Stimulated activated CD8-positive, alpha-beta memory T cell treated with anti-CD3 and anti-CD28 coated beads, Interleukin-4, amount 100 ng/mL, for 1 hour (primary cell): ENCODE measurements around the gene SLAMF6.
A peak's percentile ranks its signal among the peaks of the same experiment; 100 is the strongest.
"Not testable (repeated sequence)": the region's sequence is repeated elsewhere in the genome, so short reads cannot be mapped to it uniquely, and the experiment has no call there.

Source experiments
- DNase-seq, 2 donors: peaks; one replicate each; pipeline ENCODE4 v3.0.0-alpha.2; 2020; ENCODE audit warnings: low read depth in 2 of 2, low spot score in 1 of 2

Gene SLAMF6

GRCh38 chr1:160542303-160542945, 19.4 kb upstream of the SLAMF6 start:
- no peak for DNase-seq

DNA sequence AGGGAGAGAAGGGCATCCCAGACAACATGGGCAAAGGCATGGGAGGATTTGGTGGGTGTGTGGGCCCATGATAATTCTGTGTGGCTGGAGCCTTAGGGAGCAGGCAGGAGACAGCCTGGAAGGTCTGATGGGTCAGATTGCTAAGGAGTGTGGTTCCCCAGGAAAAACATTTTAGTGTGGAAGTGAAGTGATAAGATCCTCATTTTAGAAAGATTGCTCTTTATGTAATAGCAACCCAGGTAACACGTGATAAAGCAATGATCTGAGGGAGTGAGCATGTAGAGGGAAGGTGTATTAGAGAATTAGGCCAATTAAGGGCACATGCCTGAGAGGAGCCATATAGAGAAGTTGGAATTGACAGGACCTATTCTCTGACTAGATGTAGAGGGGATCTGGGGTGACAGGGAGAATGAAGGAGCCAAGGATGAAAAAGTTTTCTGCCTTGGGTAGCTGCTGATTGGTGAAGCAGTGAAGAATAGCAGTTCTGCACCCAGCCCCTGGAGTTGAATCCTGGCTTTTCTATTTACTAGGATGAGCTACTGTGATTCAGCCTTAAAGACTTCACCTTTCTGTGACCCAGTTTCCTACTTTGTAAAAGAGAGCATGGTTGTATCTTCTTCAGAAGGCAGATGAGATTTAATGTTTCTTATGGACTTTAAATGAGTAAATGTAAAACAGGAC, 18.7 kb upstream of the SLAMF6 start:
- no peak for DNase-seq

DNA sequence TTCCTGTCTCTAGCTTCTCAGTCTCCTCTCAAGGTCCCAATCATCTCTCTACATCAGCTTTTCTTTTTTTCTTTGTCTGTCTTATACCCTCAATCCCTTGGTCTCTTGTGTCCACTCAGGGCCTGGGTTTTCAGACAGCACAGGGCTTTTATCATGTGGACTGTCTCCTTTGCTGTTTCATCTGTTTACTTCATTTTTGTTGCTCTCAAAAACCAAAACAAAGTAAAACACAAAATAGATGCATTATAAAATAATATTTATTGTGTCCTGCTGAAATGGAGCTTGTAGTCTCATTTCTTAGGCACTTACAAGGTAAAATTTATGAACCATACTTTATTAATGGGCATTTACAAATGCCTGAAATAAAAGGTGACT, 17.8 kb upstream of the SLAMF6 start:
- no peak for DNase-seq

GRCh38 chr1:160539990-160540858, 17.2 kb upstream of the SLAMF6 start:
- DNase-seq: peak in 1 of 2 donors; percentile 35

DNA sequence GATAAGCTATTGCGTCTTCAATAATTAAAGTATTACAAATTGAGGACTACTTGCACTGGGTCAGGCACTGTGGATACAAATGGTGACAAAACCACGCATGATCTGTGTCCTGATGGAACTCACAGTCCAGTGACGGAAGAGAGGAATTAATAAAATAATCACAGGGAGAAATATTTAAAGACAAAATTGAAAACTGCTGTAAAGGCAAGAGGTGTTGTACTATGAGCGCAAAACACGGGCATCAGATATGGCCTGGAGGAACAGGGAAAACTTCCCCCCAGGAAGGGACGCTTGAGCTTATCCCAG, 16.6 kb upstream of the SLAMF6 start:
- no peak for DNase-seq

GRCh38 chr1:160538985-160539651, 16.1 kb upstream of the SLAMF6 start:
- DNase-seq: no peak

DNA sequence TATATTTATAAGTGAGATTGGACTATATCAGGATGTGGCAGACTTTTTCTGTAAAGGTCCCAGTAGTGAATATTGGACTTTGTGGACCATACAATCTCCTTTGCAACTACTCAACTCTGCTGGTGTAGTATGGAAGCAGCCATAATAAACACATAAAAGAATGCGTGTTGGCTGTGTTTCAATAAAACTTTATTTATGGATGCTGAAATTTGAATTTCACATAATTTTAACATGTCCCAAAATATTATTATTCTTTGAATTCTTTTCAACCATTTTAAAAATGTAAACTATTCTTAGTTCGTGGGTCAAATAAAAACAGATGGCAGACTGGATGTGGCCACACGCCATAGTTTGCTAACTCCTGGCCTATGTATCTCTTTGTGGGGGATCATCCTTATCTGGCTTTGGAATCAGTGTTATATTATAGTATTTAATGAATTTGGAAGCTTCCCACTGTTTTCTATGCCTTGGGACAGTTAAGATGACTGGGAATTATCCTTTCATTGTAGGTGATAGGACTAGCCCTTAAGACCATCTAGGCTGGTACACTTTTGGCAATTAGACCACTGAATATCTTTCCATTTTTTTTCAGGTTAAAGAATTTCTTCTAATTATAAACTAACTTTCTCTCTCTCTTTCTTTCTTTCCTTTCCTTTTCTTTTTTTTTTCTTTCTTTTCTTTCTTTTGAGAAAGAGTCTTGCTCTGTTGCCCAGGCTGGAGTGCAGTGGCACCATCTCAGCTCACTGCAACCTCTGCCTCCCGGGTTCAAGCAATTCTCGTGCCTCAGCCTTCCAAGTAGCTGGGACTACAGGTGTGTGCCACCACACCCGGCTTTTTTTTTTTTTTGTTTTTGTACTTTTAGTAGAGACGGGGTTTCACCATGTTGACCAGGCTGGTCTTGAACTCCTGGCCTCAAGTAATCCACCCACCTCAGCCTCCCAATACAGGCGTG, 14.9 kb upstream of the SLAMF6 start:
- DNase-seq: no peak

DNA sequence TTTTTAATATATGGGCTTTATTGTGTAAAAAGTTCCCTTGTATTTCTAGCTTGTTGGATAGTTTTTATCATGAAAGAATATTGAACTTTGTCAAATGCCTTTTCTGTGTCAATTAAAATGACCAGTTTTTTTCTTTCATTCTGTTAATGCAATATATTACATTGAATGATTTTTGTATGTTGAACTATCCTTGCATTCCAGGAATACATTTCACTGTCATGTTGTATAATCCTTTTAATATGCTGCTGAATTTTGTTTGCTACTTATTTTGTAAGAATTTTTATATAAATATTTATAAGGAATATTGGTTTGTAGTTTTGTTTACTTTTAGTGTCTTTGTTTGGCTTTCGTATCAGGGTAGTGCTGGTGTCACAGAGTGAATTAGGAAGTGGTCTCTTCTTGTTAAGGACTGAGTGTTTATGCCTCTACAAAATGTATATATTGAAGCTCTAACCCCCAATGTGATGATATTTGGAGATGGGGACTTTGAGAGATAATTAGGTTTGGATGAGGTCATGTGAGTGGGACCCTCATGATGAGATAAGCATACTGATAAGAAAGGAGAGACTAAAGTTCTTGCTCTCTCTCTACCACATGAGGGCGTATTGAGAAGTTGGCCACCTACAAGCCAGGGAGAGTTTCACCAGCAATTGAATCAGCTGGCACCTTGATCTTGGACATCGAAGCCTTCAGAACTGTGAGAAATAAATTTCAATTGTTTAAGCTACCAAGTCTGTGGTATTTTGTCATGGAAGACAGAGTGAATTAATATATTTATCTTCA, 12.0 kb upstream of the SLAMF6 start:
- no peak for DNase-seq

DNA sequence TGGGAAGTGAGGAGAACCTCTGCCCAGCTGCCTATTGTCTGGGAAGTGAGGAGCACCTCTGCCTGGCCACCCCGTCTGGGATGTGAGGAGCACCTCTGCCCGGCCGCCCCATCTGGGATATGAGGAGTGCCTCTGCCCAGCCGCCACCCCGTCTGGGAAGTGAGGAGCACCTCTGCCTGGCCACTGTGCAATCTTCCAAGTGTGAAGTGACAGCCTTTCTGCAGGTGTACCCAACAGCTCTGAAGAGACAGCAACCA, 9.4 kb upstream of the SLAMF6 start:
- DNase-seq: not testable (repeated sequence)

DNA sequence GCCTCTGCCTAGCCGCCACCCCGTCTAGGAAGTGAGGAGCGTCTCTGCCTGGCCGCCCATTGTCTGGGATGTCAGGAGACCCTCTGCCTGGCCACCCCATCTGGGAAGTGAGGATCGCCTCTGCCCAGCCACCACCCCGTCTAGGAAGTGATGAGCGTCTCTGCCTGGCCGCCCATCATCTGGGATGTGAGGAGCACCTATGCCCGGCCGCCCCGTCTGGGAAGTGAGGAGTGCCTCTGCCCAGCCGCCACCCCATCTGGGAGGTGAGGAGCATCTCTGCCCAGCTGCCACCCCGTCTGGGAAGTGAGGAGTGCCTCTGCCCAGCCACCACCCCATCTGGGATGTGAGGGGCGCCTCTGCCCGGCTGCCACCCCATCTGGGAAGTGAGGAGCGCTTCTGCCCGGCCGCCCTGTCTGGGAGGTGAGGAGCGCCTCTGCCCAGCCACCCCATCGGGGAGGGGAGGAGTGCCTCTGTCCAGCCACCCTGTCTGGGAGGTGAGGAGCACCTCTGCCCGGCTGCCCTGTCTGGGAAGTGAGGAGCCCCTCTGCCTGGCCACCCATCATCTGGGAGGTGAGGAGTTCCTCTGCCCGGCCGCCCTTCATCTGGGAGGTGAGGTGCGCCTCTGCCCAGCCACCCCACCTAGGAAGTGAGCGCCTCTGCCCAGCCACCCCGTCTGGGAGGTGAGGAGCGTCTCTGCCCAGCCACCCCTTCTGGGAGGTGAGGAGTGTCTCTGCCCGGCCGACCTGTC, 8.9 kb upstream of the SLAMF6 start:
- not testable (repeated sequence) for DNase-seq

DNA sequence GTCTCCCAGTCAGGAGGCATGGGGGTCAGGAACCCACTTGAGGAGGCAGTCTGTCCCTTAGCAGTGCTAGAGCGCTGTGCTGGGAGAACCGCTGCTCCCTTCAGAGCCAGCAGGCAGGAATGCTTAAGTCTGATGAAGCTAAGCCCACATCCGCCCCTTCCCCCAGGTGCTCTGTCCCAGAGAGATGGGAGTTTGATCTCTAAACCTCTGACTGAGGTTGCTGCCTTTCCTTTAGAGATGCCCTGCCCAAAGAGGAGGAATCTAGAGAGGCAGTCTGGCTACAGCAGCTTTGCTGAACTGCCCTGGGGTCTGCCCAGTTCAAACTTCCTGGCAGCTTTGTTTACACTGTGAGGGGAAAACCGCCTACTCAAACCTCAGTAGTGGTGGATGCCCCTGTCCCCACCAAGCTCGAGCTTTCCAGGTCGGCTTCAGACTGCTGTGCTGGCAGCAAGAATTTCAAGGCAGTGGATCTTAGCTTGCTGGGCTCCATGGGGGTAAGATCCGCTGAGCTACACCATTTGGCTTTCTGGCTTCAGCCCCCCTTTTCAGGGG, 6.4 kb upstream of the SLAMF6 start:
- DNase-seq: not testable (repeated sequence)

DNA sequence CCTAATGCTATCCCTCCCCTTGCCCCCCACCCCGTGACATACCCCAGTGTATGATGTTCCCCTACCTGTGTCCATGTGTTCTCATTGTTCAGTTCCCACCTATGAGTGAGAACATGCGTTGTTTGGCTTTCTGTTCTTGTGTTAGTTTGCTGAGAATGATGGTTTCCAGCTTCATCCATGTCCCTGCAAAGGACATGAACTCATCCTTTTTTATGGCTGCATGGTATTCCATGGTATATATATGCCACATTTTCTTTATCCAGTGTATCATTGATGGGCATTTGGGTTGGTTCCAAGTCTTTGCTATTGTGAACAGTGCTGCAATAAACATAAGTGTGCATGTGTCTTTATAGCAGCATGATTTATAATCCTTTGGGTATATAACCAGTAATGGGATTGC, 734 bp upstream of the SLAMF6 start:
- DNase-seq: not testable (repeated sequence)

- no peak for DNase-seq
These were observed 919 bp downstream of the SLAMF6 start for GRCh38 chr1:160522136-160522535.

DNA sequence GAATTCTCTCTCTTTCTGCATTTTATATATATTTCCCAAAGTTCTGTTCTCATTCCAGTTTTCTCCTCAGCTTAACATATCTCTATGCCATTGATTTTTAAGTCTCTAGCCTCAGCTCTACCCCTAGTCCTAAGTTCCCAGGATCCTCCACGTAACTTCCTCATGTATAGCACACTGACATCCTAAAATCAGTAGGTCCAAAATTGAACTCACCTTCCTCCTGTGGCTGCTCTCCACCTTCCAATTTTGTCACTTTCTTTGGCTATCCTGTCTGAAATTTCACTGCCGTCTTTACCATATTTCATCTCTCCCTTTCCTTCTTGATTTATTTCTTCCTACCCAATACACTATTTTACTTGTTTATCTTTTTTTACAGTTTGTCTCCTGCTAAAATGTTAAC, 1.5 kb downstream of the SLAMF6 start:
- no peak for DNase-seq

DNA sequence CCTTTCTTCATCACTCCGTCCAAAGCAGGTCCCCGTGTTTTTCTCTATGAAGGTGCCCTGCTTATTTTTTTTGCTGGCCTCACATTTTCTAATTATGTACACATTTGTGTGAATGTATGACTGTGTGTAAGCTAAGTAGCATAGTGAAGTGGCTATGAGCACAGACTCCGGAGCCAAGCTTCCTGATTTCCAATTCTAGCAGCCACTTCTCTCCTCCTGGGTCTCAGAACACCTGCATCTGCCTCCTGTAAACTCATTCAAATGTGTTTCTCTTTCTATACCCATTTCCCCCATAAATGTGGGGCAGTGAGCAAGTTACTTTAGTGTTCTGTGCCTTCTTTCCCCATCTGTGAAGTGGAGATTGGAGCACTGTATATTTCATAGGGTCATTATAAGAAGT, 2.1 kb downstream of the SLAMF6 start:
- DNase-seq: no peak

DNA sequence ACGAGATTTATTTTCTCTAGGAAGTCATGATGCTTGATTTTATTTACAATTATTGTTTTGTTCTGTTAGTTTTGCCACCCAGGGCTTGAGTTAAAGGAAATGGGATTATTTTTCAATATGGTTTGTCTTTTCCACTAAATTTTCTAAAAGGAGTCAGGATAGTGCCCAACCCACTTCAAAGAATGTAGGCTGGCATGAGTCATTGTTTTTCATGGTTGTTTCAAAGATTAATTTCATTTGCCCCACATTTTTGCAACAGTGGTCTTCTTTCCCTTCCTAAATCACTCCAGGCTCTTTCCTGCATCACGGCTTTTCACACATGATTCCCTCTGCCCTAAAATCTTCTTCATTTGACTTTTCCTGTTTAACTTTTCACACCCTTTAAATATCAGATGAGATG, 2.5 kb downstream of the SLAMF6 start:
- DNase-seq: no peak

DNA sequence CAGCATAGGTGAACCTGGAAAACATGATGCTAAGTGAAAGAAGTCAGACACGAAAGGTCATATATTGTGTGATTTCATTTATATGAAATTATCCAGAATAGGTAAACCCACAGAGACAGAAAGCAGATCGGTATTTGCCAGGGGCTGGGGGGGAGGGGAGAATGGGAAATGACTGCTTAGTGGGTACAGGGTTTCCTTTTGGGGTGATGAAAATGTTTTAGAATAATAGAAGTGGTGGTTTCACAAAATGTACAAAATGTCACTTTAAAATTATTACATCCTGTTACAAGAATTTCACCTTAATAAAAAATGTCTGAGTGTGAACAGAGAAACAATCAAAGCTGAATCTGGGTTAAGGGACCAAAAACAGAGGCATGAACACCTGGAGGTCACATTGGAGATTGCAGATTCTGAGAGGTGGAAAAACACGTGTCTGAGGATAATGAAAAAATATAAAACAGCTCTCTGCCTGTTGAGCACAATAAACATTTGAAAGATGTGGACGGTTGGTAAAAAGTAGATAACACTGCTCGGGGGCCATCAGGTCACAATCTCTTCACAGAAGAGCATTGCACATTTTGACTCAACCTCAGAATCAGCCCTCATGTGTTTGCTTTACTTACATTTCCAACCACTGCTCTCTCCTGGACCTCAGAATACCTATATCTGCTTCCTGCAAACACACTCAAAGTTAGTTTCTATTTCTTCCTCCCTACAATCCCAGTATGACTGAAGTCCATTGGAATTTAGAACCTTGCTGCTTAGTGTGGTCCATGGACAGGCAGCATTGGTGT, 3.2 kb downstream of the SLAMF6 start:
- DNase-seq: no peak

DNA sequence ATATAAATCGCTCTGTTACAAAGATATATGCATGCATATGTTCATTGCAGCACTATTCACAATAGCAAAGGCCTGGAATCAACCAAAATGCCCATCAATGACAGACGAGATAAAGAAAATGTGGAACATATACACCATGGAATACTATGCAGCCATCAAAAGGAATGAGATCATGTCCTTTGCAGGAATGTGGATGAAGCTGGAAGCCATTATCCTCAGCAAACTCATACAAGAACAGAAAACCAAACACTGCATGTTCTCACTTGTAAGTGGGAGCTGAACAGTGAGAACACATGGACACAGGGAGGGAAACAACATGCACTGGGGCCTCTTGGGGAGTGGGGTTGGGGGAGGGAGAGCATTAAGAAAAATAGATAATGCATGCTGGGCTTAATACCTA, 5.5 kb downstream of the SLAMF6 start:
- DNase-seq: not testable (repeated sequence)
